ENCODE data around the gene NRIP3.
A peak's percentile ranks its signal among the peaks of the same experiment; 100 is the strongest.

Gene NRIP3

DNA sequence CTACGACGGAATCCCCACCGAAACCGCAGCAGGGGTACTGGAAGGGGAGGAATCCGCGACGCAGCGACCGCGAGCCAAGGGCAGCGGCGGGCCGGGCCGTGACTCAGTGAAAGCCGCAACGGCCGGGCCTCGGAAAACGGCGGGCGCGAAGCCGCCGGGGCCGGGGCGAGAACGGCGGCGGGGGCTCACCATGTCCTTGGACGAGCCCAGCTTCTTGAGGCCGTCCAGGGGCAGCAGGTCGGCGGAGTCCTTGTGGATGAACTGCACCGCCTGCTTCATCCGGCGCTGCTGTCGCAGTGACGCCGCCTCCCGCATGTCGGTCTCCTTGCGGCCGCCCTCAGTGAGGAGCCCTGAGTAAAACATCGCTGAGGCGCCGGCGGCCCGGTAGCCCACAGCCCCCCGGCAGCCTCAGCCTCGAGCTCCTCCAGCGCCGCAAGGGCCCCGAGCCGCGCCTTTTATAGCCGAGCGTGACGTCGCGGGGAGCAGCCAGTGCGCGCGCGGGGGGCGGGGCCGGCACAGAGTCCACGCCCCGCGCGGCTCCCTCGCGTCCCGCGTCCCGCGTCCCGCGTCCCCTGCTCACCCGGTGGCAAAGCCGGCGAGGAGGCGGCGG, at the start of gene NRIP3:
Gene NRIP3 (minus strand): TSS at position 429 of the 610 bp plus-strand sequence. CDS start 66 bp downstream, at position 363.
- DNase-seq: peak; percentile 7 to 45

DNA sequence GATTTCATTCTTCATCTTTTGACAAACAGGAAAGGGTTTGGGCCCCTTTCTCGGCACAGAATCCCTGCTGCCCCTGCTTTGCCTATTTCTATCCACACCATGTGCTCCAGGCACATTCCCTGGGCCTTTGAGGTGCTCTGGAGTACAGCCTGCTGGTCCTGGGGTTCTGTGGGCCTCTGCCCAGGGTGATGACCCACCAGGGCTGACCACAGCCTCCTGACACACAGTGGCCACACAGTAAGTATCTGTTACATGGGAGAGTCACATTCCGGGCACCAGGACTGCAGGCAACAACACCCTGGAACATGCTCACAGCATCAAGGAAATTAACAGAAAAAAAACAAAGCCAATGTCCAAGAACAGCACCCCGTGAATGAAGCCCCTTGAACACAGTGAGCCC, 48.5 kb upstream of the NRIP3 start:
- DNase-seq: no peak

DNA sequence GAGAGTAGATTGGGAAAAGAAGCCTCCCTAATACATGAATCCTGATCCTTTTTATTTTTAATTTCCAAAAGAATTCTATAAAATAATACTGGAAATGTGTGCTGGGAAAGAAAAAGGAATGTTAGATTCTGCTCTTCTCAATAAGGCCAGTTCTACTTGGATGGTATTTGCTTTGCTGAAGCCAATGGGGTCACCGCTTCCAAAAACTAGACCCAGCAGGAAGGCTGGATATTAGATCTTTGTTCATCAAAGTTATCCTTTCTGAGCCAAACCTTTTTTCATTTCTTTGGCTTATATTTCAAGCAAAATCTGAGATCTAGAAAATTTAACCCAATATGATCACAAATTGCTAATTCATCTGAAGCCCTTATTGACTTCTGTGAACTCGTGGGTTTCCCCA, 46.2 kb upstream of the NRIP3 start:
- DNase-seq: no peak

DNA sequence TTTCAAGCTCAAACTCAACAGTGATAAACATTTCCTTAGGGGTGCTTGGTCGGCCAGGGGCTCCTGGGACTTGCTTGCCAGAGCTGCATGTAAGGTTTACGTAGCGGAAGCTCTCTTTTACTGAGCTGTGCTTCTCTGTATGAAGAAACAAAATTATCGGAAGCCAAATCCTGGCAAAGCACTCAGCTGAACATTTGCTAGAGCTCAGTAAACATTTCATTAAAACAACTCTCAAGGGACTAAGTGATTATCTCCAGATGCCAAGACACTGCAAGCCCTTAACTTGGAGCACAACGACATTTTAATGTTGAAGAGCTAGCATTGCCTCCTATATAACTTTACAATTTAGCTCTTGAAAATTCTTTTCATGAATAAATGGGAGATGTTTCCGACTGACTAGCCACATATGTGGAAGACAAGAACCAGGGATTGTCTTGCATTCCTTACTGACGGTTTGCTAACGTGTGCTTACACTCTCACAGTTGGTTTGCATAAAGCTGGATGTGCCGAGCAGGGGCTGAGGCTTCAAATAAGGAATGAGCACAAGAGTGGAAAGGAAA, 44.2 kb upstream of the NRIP3 start:
- DNase-seq: no peak

DNA sequence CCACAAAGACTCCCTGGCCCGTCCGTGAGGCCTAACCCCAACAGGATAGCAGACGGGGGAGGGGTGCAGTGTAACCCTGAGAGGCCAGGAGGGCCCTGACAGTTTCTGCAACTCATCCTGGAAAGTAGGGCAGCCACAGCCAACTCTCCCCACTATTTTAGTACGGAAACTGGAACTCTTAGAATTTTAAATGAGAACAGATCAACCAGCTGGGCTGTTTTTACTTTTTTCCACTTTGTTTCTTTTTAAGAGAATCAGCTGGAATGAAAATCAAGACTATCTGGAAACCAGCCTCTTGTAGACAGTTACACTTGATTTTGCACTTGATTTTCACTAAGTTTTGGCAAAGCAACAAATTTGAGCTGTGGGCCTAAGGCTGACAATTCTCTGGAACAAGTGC, 42.7 kb upstream of the NRIP3 start:
- DNase-seq: no peak

DNA sequence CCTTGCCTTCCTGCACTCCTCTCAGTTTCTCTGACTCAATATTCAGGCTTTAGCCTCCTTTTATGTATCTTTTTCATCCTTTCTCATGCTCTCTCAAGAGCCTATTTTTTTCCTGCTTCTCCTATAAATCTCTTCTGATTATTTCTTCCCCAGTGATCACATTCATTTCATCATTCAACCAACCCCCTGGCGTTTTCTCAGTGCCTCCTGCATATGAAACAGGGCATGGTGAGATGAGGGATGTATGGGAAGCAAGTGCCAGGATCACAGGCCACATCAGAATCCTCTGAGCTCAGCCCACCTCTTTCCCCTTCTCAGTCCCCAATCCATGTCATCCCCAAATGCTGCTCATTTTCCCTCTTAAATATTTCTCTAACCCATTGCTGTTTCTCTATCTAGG, 38.7 kb upstream of the NRIP3 start:
- no peak for DNase-seq

DNA sequence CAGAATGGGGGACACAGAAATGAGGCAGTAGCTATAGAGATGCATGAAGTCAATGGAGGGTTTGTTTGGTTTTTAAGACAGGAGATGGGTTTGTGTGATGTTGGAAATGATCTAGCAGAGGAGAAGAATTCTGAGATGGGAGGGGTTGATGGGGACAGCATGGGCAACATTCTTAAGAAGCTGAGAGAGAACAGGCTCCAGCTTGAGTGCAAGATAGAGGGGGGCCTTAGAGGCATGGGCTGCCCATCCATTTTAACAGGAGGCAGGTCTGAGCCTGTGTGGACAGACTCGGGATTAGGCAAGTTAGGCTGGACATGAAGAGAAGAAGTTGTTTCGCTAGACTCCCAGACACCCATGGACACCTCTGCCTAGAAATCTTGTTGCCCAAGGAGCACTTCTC, 37.9 kb upstream of the NRIP3 start:
- no peak for DNase-seq

DNA sequence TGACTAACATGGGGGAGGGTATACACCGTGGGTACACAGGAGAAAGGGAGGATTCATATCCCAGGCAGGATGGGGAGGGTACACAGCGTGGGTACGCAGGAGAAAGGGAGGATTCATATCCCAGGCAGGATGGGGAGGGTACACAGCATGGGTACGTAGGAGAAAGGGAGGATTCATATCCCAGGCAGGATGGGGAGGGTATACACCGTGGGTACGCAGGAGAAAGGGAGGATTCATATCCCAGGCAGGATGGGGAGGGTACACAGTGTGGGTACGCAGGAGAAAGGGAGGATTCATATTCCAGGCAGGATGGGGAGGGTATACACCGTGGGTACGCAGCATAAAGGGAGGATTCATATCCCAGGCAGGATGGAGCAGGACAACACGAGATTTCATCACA, 36.6 kb upstream of the NRIP3 start:
- DNase-seq: no peak

DNA sequence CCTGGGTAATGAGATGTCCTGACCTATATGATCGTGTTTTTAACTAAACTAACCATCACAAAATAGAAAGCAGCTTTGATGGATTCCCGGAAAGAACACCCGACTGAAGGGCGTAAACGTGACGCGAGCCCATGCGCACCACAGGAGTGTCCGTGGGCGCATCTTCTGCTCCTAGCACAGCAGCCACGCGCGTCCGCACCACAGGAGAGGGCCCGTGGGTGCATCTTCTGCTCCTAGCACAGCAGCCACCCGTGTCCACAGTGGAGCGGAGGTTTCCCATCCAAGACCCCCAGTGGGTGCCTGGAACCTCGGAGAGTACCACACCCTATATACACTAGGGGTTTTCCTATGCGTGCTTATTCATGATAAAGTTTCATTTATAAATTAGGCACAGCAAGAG, 36.1 kb upstream of the NRIP3 start:
- no peak for DNase-seq

DNA sequence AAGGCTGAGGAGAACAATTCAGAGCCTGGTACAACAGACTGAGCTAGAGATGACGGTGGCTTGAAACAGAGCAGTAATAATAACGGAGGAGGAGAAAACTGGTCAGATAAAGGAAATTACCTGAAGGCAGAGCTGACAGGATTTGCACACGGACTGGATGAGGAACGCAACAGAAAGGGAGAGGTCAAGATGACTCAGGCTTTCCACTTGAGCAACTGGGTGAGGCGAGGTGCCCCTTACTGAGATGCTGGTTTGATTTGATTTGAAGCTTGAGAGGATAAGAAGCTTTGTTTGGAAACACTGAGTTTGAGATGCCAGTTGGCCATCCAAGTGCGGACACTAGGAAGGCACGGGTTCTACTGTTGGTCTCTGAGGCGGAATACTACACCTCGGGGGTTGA, 35.4 kb upstream of the NRIP3 start:
- no peak for DNase-seq

DNA sequence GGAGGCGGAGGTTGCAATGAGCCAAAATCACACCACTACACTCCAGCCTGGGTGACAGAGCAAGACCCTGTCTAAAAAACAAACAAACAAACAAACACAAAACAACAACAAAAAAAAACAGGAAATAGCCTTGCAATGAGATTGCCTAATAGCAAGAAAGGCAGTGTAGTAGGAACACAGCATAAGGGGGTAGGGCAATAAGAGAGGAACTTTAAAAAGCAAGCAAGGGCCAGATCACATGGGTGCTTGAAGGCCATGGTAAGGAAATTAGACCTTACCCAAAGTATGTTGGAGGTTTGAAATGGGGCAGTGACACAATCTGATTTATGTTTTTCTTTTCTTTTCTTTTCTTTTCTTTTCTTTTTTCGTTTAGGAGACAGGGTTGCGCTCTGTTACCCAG, 34.7 kb upstream of the NRIP3 start:
- no peak for DNase-seq

DNA sequence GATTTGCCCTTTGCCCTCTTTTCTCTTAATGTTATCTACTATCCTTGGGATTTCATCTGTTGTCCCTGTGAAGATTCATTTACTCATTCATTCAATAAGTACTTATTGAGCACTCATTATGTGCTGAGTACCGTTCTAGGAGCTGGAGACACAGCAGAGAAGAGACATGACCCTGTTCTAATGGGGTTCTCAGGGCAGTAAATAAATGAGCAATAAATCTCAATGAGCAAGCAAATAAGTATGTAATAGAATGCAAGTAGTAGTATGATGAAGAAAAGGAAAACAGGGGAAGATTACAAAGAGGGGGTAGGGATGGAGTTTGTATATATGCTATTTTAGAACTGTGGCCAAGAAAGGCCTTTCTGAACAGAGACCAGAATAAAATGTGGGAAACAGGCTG, 34.2 kb upstream of the NRIP3 start:
- DNase-seq: no peak

DNA sequence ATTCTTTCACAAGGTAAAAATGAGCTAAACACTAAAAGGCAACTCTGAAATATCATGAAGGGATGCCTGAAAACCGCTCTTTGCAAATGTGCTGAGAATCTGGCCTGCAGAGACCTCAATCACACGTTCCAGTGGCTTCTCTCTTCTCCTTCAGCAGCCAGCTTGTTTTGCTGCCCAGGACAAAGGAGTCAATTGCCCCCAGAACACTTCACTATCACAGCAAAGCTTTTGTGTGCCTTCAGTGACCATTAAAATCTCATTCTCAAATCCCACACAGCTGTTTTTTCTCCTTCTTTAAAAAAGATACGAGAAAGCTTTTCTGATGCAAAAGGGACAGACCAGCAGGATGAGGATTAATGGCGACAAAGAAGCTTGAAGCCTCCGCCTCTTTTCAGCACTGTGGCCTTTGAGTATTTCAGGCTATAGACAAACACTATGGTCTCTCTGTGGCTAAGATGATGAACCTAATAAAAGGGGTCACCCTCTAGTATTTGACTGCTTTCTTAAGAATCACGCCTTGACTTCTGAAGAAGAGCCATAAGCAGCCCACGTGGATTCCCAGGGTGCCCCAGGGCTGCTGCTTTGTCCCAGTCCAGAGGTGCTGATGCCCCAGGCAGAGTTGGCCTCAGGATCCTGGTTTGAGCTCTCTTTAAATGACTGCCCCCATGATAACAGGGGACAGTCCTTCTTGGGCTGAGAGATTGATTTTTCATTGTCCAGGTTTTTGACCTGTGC, 33.4 kb upstream of the NRIP3 start:
- DNase-seq: no peak

DNA sequence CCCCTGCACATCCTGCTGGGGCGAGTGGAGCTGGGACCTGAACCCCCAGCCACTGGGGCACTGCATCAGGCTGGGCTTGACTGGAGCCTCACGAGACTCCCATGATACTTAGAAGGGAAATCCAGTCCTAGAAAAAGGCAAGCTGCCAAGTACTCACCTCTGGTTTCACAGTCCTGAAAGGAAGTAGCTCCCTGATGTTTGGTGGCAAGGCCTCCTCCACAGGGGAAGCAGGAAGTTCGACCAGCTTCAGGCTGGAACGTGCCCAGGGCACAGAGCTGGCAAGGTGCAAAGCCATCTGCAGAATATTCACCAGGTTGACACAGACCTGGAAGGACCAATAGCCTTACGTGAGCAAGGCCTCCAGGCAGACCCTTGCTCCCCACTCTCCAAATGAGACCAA, 26.8 kb upstream of the NRIP3 start:
- DNase-seq: no peak

DNA sequence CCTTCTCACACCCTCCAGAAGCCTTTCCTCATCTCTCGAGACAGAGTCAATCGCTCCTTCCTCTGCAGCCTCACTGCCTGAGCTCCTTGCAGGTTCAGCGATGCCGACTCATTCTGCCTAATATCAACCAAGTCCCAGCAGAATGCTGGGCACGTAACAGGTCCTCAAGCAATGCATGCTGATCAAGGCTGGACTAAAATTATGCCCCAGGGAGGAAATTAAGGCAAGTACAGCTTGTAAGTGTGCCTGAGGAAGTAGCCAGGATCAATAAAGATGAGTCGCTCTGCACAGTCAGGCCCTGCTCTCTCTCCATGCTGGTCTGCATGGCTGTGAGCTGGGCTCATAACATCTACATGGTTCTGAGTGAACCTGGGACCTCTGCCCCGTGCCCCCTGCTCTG, 25.6 kb upstream of the NRIP3 start:
- DNase-seq: no peak

DNA sequence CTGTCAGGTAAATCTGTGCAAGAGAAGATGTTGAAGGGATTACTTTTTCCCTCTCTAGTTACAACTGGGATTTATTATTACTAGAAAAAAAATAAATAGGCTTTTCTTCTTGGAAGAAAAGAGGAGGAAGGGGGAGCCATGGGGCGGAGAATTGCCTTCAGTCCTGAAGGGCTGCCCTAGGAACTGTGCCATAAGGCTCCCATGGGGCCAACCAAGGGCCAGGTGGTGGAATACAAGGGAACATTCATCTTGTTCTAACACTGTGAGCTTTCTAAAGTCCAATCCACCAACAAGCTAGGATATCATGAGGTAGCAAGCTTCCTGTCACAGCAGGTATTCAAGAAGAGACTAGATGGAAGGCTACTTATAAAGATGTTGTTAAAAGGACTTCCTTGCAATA, 24.8 kb upstream of the NRIP3 start:
- DNase-seq: no peak

DNA sequence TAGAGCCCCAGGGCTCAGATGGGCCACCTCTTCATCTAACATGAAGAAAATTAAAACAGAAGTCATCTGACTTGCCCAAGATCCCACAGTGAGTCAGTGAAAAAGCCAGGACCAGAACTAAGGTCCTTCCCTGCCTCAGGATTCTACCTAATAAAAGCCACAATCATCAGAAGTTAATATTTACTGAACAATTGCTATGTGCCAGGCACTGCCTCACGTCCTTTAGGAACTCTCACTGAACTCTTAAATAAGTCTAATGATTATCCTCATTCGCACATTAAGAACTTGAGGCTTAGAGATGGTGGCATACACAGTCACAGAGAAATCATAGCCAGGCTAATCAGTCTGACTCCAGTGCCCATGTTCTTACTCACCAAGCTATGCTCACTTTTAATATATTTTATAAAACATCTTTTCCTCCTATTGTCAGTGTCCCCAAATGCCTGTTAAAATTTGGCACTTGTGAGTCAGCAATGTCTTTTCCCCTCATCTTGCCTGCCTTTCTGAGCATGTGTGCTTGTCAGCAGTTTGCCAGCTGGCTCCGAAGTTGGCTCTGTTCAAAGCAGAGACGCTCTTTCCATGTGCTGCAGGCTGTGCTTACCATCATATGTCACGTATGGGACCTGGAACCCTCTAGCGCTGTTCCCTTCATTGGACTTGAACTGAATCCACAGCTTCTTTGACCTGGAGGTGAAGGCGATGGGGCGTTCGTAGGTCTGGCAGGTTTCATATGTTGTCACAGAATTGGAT, 21.5 kb upstream of the NRIP3 start:
- no peak for DNase-seq

DNA sequence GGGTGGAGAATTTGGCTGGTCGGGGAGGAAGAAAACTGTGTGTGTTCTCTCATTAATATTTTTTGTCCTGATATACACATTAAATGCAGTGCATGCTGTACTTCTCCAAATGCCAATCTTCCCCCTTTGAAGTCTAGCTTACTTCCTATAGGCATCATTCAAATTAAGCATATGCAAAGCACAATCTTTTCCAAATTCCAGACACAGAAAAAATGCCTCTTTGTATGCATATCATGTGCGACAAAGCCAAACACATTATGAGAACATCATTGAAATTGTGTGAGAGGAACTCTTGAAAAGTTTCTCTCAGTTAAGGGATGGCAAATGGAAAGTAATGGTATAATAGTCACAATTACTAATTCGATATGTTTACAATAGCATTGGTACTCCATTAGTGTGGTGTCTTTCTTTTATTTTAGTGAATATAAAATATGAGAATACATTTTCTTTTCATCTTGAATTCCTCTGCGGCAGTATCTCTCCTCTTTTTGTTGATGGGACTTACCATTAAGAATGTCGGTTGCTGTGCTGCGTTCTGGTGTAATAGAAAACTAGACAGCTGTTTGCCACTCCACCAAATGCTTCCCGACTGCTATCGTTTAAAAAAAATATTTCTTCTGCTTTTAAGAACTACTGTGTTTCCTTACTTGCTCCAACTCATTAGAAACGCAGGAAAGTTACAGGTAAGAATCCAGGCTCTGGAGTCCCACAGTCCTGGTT, 19.3 kb upstream of the NRIP3 start:
- no peak for DNase-seq

DNA sequence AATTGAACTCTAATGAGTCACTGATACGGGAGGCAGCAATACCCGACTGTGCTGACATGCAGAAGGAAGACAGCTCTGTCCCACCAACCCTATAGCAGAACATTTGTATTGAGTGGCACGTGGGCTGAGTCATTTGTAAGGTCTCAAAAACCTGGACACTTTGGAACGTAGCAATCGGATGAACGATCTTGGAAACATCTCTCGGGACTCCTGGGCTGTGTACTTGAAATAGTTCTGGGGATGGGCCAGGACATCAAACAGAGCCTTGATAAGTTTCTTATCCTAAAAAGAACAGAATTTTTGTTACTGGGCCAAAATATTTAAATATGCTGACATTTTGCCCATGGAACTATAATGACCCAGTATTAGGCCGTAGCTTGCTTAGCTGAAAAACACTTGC, 17.1 kb upstream of the NRIP3 start:
- DNase-seq: no peak

DNA sequence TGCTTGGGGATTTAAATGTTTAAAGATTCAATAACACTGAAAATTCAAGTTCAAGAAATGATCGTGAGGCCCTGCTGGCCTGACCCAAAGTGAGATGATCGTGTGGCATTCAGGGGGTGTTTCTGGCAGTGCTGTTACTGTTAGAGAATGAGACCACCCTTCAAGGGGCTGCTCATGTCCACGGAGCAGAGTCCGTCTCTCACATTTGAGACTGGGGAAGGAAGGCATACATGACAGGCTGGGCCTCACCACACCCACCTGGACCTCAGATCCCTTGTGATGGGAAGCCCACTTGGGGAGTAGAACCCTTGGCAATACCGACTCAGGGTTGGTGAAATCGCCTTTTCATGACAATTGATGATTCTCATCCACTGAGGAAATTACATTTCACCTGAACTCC, 16.1 kb upstream of the NRIP3 start:
- DNase-seq: no peak

DNA sequence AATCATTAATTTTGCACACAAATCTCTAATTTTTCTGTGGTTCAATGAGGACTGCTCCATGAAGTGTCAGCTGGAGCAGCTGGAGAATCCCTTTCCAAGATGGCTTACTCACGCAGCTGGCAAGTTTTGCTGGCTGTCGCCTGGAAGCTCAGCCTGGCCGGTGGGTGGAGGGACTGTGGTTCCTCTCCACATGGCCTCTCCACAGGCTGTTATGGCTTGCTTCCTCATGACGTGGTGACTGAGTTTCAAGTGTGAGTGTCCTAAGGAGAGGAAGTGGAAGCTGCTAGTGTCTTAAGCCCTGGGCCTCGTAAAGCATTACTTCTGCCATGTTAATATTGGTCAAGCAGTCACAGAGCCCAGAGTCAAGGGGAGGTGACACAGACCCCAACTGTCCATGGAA, 14.0 kb upstream of the NRIP3 start:
- DNase-seq: no peak

DNA sequence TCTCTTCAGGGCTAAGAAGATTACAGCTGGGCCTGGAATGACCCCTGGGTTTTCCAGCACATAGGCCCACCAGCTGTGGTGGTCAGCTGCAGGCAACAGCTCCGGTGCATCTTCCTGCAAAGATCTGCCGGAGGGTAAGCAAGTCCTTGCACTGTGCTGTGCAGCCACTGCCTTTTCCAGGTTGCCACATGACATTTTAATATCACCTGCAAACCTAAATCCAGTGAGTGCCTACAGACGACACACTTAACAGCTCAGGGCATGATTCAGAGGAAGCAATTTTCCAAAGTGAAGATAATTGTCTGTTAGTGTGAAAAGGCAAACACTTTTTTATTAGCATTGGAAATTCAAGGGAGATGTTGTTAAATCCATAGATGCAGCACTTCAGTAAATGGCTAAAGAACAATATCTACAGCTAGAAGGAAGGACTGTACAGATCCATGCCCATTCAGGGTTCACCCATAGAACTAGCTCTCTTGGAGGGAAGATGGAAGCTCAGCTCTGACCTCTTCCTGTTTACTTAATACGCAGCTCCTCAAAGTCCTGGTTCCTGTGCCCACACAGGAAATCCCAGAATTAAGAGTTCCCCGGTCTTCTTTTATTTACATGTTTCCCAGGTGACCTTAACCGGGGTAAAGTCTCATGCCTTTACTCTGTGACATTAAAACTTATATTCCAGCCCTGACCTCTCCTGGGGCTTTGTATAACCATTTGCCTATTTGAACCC, 13.3 kb upstream of the NRIP3 start:
- no peak for DNase-seq

DNA sequence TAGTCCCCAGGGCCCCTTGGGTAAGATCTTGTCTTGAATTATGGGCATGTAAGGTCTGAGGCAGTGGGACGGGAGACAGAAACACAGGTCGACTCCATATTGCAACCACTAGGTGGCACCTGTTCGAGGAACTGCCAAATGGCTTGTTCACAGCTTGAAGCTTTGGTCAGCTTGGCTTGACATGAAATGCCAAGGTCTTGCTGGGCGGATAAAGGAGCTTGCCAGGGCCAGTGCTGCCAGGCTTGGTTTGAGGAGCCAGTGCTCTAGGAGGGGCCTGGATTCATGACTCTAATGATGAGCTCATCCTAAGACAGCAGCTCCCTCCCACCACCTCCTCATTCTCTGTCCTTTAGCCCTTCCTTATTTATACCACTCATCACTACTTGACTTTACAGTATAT, 11.9 kb upstream of the NRIP3 start:
- peak; percentile 14 to 42 for DNase-seq
